GM21528 (cell line): ENCODE results near the gene IFITM1.
"Not testable (repeated sequence)": the region's sequence is repeated elsewhere in the genome, so short reads cannot be mapped to it uniquely, and the experiment has no call there.

ENCODE experiments used
- ATAC-seq: cut with Tn5 transposase; IDR thresholded peaks from one replicate; pipeline ENCODE4 v1.9.1; 2021; ENCODE audit warnings: mild to moderate bottlenecking, moderate library complexity; ENCODE audit not compliant: unreplicated experiment, low FRiP score

The IFITM1 gene

GRCh38 chr11:282171-282570 is 31.7 kb upstream of the IFITM1 start:
- ATAC-seq, result no peak

GRCh38 chr11:282630-283360 is 31.0 kb upstream of the IFITM1 start:
- no peak for ATAC-seq

GRCh38 chr11:283405-284104 is 30.3 kb upstream of the IFITM1 start:
- ATAC-seq, result no peak

GRCh38 chr11:284105-285020 is 29.5 kb upstream of the IFITM1 start:
- ATAC-seq, result no peak

- ATAC-seq, result no peak
These were observed 28.6 kb upstream of the IFITM1 start for GRCh38 chr11:285021-285893.

GRCh38 chr11:285894-286220 is 28.0 kb upstream of the IFITM1 start:
- no peak for ATAC-seq

- ATAC-seq, result not testable (repeated sequence)
These were observed 26.6 kb upstream of the IFITM1 start for GRCh38 chr11:286977-287820.

- ATAC-seq, result no peak
These were observed 25.9 kb upstream of the IFITM1 start for GRCh38 chr11:287821-288477.

- peak; percentile 64 for ATAC-seq
These were observed 25.1 kb upstream of the IFITM1 start, which contains the start of gene PGGHG for GRCh38 chr11:288478-289397. Gene PGGHG (plus strand): TSS chr11:289126. CDS start chr11:289817, 691 bp downstream.

GRCh38 chr11:289398-289711 is 24.5 kb upstream of the IFITM1 start:
- ATAC-seq, result no peak

GRCh38 chr11:289712-290620 is 23.9 kb upstream of the IFITM1 start:
- no peak for ATAC-seq

- ATAC-seq, result no peak
These were observed 23.1 kb upstream of the IFITM1 start for GRCh38 chr11:290621-291231.

- no peak for ATAC-seq
These were observed 22.3 kb upstream of the IFITM1 start for GRCh38 chr11:291281-292210.

GRCh38 chr11:292211-293121 is 21.4 kb upstream of the IFITM1 start:
- no peak for ATAC-seq
